Measurements from ENCODE around the gene OGG1.

Gene OGG1

DNA sequence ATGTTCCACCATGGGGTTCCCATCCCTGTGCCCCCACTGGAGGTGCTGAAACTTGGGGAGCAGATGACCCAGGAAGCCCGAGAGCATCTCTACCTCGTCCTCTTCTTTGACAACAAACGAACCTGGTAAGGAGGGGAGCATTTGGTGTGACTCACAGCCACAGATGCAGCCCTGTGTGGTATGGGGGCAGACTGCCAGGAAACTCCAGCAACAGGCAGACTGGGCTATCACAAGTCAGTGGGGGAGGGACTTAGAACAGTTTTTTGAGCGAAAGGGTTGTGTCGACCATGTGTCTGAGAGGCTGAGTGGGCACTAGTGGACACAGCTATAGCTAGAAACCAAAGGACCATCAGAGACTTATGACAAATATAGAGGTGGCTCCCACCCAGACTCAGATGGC lies 3.4 kb upstream of the OGG1 start:
- Histone ChIP-seq H2BK120ac (ENCODE audit: low read depth, low read length) (no peak overlapping the region), H2BK5ac (ENCODE audit: low read depth, low read length, poor library complexity, severe bottlenecking) (no peak overlapping the region), H2AFZ (ENCODE audit: low read depth, low read length) (no peak overlapping the region), H2BK12ac (ENCODE audit: low read length in 2 of 2) (peak overlapping the region in 1 of 2 experiments; percentile 34), H3K9me3 (ENCODE audit: control insufficient read depth, low read length) (no peaks in the 10 kb centered on the region), H3K36me3 (ENCODE audit: control insufficient read depth in 1 of 2, insufficient read depth in 2 of 2, low read depth in 1 of 2, low read length in 2 of 2) (peaks cover 68 to 76% of the 10 kb centered on the region in 2 experiments), H3K4me1 (ENCODE audit: control insufficient read depth, insufficient read depth, low read depth, low read length) (peaks cover 22% of the 10 kb centered on the region), H3K4ac (ENCODE audit: low read depth in 1 of 2, low read length in 2 of 2) (no peak overlapping the region), H2AK5ac (ENCODE audit: low read length, severe bottlenecking) (no peak overlapping the region), H3K9ac (ENCODE audit: low read length) (peak overlapping the region; percentile 32), H3K23ac (ENCODE audit: low read length in 2 of 2) (no peak overlapping the region), H3K27me3 (ENCODE audit: control insufficient read depth in 1 of 2, insufficient read depth in 1 of 2, low read length in 2 of 2) (no peaks in the 10 kb centered on the region), H3K79me1 (replicated peaks; ENCODE audit: low read length, poor library complexity, severe bottlenecking) (peaks cover 36% of the 10 kb centered on the region), H3K4me2 (ENCODE audit: low read length, poor library complexity, severe bottlenecking) (no peak overlapping the region), H3K14ac (ENCODE audit: low read length in 2 of 2) (no peak overlapping the region), H3K18ac (ENCODE audit: low read depth in 1 of 2, low read length in 2 of 2) (no peak overlapping the region), H3K4me3 (ENCODE audit: insufficient read depth in 1 of 2, low read depth in 1 of 2, low read length in 2 of 2) (no peak overlapping the region), H4K91ac (ENCODE audit: low read length) (no peak overlapping the region), H2BK15ac (ENCODE audit: low read depth, poor library complexity, severe bottlenecking) (no peak overlapping the region), H3K27ac (ENCODE audit: low read length, poor library complexity, severe bottlenecking) (peak overlapping the region; percentile 26), H4K8ac (ENCODE audit: low read length) (no peak overlapping the region)
- peak; percentile 72 for DNase-seq
- WGBS: 58% methylated on average over 3 of the region's 5 CpGs

DNA sequence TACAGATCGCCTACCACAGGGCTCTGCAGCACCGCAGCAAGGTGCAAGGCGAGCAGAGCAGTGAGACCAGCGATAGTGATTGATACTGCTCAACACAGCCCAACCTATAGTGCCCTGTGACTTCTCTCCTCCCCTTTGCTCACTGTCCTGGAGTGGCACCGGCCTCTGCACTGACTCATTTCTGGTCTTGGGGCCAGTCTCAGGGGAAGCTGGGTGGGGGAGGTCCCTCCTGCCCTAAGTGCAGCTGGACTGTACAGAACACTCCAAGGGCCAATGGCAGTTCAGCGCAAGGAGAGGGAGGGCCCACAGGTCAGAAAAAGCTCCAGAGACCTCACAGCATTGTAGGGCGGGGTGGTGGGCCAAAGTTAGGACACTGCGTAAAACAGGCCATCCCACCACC lies 2.5 kb upstream of the OGG1 start:
- DNase-seq: peak; percentile 85
- no peak overlapping the region for H3K9ac ChIP-seq (ENCODE audit: low read length)
- H3K9me3 ChIP-seq (ENCODE audit: control insufficient read depth, low read length): no peaks in the 10 kb centered on the region
- H3K14ac ChIP-seq (ENCODE audit: low read length in 2 of 2): no peak overlapping the region
- no peak overlapping the region for H3K4me2 ChIP-seq (ENCODE audit: low read length, poor library complexity, severe bottlenecking)
- no peak overlapping the region for H2AFZ ChIP-seq (ENCODE audit: low read depth, low read length)
- peak overlapping the region in 1 of 2 experiments; percentile 49 for H3K4ac ChIP-seq (ENCODE audit: low read depth in 1 of 2, low read length in 2 of 2)
- peaks cover 65 to 76% of the 10 kb centered on the region in 2 experiments for H3K36me3 ChIP-seq (ENCODE audit: control insufficient read depth in 1 of 2, insufficient read depth in 2 of 2, low read depth in 1 of 2, low read length in 2 of 2)
- no peak overlapping the region for H2BK5ac ChIP-seq (ENCODE audit: low read depth, low read length, poor library complexity, severe bottlenecking)
- H3K27me3 ChIP-seq (ENCODE audit: control insufficient read depth in 1 of 2, insufficient read depth in 1 of 2, low read length in 2 of 2): no peaks in the 10 kb centered on the region
- peak overlapping the region; percentile 50 for H2BK15ac ChIP-seq (ENCODE audit: low read depth, poor library complexity, severe bottlenecking)
- H4K91ac ChIP-seq (ENCODE audit: low read length): peak overlapping the region; percentile 83
- peak overlapping the region; percentile 1 for H3K27ac ChIP-seq (ENCODE audit: low read length, poor library complexity, severe bottlenecking)
- peak overlapping the region; percentile 23 to 81 for H3K18ac ChIP-seq (ENCODE audit: low read depth in 1 of 2, low read length in 2 of 2)
- H3K79me1 ChIP-seq (replicated peaks; ENCODE audit: low read length, poor library complexity, severe bottlenecking): peaks cover 38% of the 10 kb centered on the region
- peak overlapping the region in 1 of 2 experiments; percentile 63 for H2BK12ac ChIP-seq (ENCODE audit: low read length in 2 of 2)
- peak overlapping the region; percentile 35 for H2BK120ac ChIP-seq (ENCODE audit: low read depth, low read length)
- 59% methylated on average over 3 of the region's 8 CpGs for WGBS
- H3K4me3 ChIP-seq (ENCODE audit: insufficient read depth in 1 of 2, low read depth in 1 of 2, low read length in 2 of 2): peak overlapping the region in 1 of 2 experiments; percentile 42
- H3K23ac ChIP-seq (ENCODE audit: low read length in 2 of 2): peak overlapping the region in 1 of 2 experiments; percentile 16
- H4K8ac ChIP-seq (ENCODE audit: low read length): peak overlapping the region; percentile 70
- no peak overlapping the region for H2AK5ac ChIP-seq (ENCODE audit: low read length, severe bottlenecking)
- peaks cover 26% of the 10 kb centered on the region for H3K4me1 ChIP-seq (ENCODE audit: control insufficient read depth, insufficient read depth, low read depth, low read length)

DNA sequence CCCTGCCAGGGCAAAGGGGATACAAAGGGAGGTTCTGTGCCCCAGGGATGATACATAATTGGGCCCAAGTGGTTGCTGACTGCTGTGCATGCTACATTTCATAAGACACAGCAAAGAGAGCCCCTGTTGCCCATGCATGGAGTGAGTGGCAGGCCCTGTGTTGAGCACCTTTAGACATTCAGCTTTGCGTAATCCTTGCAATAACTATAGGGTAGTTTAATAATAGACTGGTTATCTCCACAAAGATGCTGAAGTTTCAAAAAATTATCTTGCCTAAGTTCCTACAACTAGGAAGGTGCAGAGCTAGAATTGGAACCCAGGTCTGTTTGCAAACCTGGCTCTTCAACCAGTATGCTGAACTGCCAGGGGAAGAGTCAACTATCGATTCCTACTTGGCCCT lies 1.7 kb upstream of the OGG1 start:
- Histone ChIP-seq H2AK5ac (ENCODE audit: low read length, severe bottlenecking) (no peak overlapping the region), H4K8ac (ENCODE audit: low read length) (no peak overlapping the region), H3K14ac (ENCODE audit: low read length in 2 of 2) (no peak overlapping the region), H3K23ac (ENCODE audit: low read length in 2 of 2) (peak overlapping the region in 1 of 2 experiments; percentile 29), H2BK120ac (ENCODE audit: low read depth, low read length) (no peak overlapping the region), H3K4me2 (ENCODE audit: low read length, poor library complexity, severe bottlenecking) (no peak overlapping the region), H3K4me1 (ENCODE audit: control insufficient read depth, insufficient read depth, low read depth, low read length) (peaks cover 26% of the 10 kb centered on the region), H4K91ac (ENCODE audit: low read length) (peak overlapping the region; percentile 12), H3K9ac (ENCODE audit: low read length) (no peak overlapping the region), H2BK15ac (ENCODE audit: low read depth, poor library complexity, severe bottlenecking) (no peak overlapping the region), H2AFZ (ENCODE audit: low read depth, low read length) (no peak overlapping the region), H3K4me3 (ENCODE audit: insufficient read depth in 1 of 2, low read depth in 1 of 2, low read length in 2 of 2) (peak overlapping the region in 1 of 2 experiments; percentile 9), H3K18ac (ENCODE audit: low read depth in 1 of 2, low read length in 2 of 2) (no peak overlapping the region), H2BK12ac (ENCODE audit: low read length in 2 of 2) (no peak overlapping the region), H3K9me3 (ENCODE audit: control insufficient read depth, low read length) (no peaks in the 10 kb centered on the region), H3K27me3 (ENCODE audit: control insufficient read depth in 1 of 2, insufficient read depth in 1 of 2, low read length in 2 of 2) (no peaks in the 10 kb centered on the region), H3K36me3 (ENCODE audit: control insufficient read depth in 1 of 2, insufficient read depth in 2 of 2, low read depth in 1 of 2, low read length in 2 of 2) (peaks cover 64 to 76% of the 10 kb centered on the region in 2 experiments), H3K4ac (ENCODE audit: low read depth in 1 of 2, low read length in 2 of 2) (no peak overlapping the region), H2BK5ac (ENCODE audit: low read depth, low read length, poor library complexity, severe bottlenecking) (no peak overlapping the region), H3K79me1 (replicated peaks; ENCODE audit: low read length, poor library complexity, severe bottlenecking) (peaks cover 35% of the 10 kb centered on the region), H3K27ac (ENCODE audit: low read length, poor library complexity, severe bottlenecking) (no peak overlapping the region)
- DNase-seq: no peak
- 100% methylated on average over 2 of the region's 2 CpGs for WGBS

- H3K4me1 ChIP-seq (ENCODE audit: control insufficient read depth, insufficient read depth, low read depth, low read length): peaks cover 26% of the 10 kb centered on the region
- H2AFZ ChIP-seq (ENCODE audit: low read depth, low read length): peak overlapping the region; percentile 51
- peaks cover 52 to 69% of the 10 kb centered on the region in 2 experiments for H3K36me3 ChIP-seq (ENCODE audit: control insufficient read depth in 1 of 2, insufficient read depth in 2 of 2, low read depth in 1 of 2, low read length in 2 of 2)
- H4K8ac ChIP-seq (ENCODE audit: low read length): peak overlapping the region; percentile 85
- H2BK12ac ChIP-seq (ENCODE audit: low read length in 2 of 2): peak overlapping the region; percentile 64 to 67
- H3K4me3 ChIP-seq (ENCODE audit: insufficient read depth in 1 of 2, low read depth in 1 of 2, low read length in 2 of 2): peak overlapping the region; percentile 56 to 100
- H3K27ac ChIP-seq (ENCODE audit: low read length, poor library complexity, severe bottlenecking): peak overlapping the region; percentile 97
- peak overlapping the region; percentile 68 for H2BK5ac ChIP-seq (ENCODE audit: low read depth, low read length, poor library complexity, severe bottlenecking)
- no peaks in the 10 kb centered on the region for H3K27me3 ChIP-seq (ENCODE audit: control insufficient read depth in 1 of 2, insufficient read depth in 1 of 2, low read length in 2 of 2)
- peak overlapping the region; percentile 12 for H2AK5ac ChIP-seq (ENCODE audit: low read length, severe bottlenecking)
- H3K23ac ChIP-seq (ENCODE audit: low read length in 2 of 2): peak overlapping the region in 1 of 2 experiments; percentile 77
- no peak for DNase-seq
- H3K9me3 ChIP-seq (ENCODE audit: control insufficient read depth, low read length): no peaks in the 10 kb centered on the region
- H3K18ac ChIP-seq (ENCODE audit: low read depth in 1 of 2, low read length in 2 of 2): peak overlapping the region; percentile 80 to 93
- H3K79me1 ChIP-seq (replicated peaks; ENCODE audit: low read length, poor library complexity, severe bottlenecking): peaks cover 33% of the 10 kb centered on the region
- peak overlapping the region; percentile 82 to 88 for H3K4ac ChIP-seq (ENCODE audit: low read depth in 1 of 2, low read length in 2 of 2)
- H3K14ac ChIP-seq (ENCODE audit: low read length in 2 of 2): peak overlapping the region in 1 of 2 experiments; percentile 88
- H2BK120ac ChIP-seq (ENCODE audit: low read depth, low read length): peak overlapping the region; percentile 45
- peak overlapping the region; percentile 36 for H4K91ac ChIP-seq (ENCODE audit: low read length)
- WGBS: 10% methylated on average over 19 of the region's 19 CpGs
- H3K9ac ChIP-seq (ENCODE audit: low read length): peak overlapping the region; percentile 93
- peak overlapping the region; percentile 60 for H2BK15ac ChIP-seq (ENCODE audit: low read depth, poor library complexity, severe bottlenecking)
- peak overlapping the region; percentile 69 for H3K4me2 ChIP-seq (ENCODE audit: low read length, poor library complexity, severe bottlenecking)
Observed at GRCh38 chr3:9749296-9749644, 482 bp upstream of the OGG1 start.
